A549 (cell line): Measurements from ENCODE around the gene RCAN2.

ENCODE experiments used
- CTCF ChIP-seq: fragments of >200 bp; sonication (Bioruptor Twin); formaldehyde crosslinking; IDR thresholded peaks from 3 replicates; pipeline ENCODE4 v1.5.1; 2016
- ELK1 ChIP-seq: fragments of 150-350 bp; IDR thresholded peaks from 2 replicates; pipeline ENCODE4 v1.6.1; 2014; ENCODE audit warnings: low read depth, mild to moderate bottlenecking, low read length
- JUN ChIP-seq, 2 experiments: fragments of >200 bp; sonication (Bioruptor Twin); formaldehyde crosslinking; IDR thresholded peaks; 2 replicates in 1 of 2; 3 replicates in 1 of 2; pipeline ENCODE4 v1.6.1; 2016 to 2017
- MAX ChIP-seq: IDR thresholded peaks from 2 replicates; pipeline ENCODE4 v1.6.1; 2012
- PHF8 ChIP-seq: fragments of 200-600 bp; sonication (generic); IDR thresholded peaks from 2 replicates; pipeline ENCODE4 v1.6.1; 2016; ENCODE audit warnings: low read depth, mild to moderate bottlenecking, antibody characterized with exemption, moderate library complexity, borderline replicate concordance
- POLR2A ChIP-seq: IDR thresholded peaks from 2 replicates; pipeline ENCODE4 v1.6.1; 2012; ENCODE audit warnings: mild to moderate bottlenecking, low read length
- POLR2AphosphoS2 ChIP-seq: conservative IDR thresholded peaks from 2 replicates; pipeline ENCODE4 v1.6.1; 2012; ENCODE audit warnings: low read length, improper control_type of control experiment, inconsistent platforms
- RAD21 ChIP-seq, 2 experiments: fragments of >200 bp in 1 of 2; sonication (Bioruptor Twin) in 1 of 2; formaldehyde crosslinking in 1 of 2; IDR thresholded peaks in 1 of 2; conservative IDR thresholded peaks in 1 of 2; 2 replicates in 1 of 2; 3 replicates in 1 of 2; pipeline ENCODE4 v1.6.1; 2012 to 2018; ENCODE audit warnings: inconsistent platforms in 1 of 2
- RFX5 ChIP-seq: fragments of 450-650 bp; IDR thresholded peaks from 2 replicates; pipeline ENCODE4 v1.7.1; 2014; ENCODE audit warnings: antibody characterized with exemption, mild to moderate bottlenecking, moderate library complexity
- USF2 ChIP-seq: fragments of 450-650 bp; IDR thresholded peaks from 2 replicates; pipeline ENCODE4 v1.6.1; 2014; ENCODE audit warnings: antibody characterized with exemption
- ZC3H11A ChIP-seq: fragments of 450-650 bp; IDR thresholded peaks from 2 replicates; pipeline ENCODE4 v1.6.1; 2014; ENCODE audit warnings: antibody characterized with exemption, mild to moderate bottlenecking

- TF ChIP-seq ELK1 (no peak), JUN (IDR thresholded peaks at IDR 0.05) (no peak), POLR2A (no peak), RFX5 (no peak), PHF8 (no peak), POLR2AphosphoS2 (no peak), CTCF (no peak), ZC3H11A (no peak), MAX (no peak), USF2 (no peak), RAD21 (conservative IDR thresholded peaks at IDR 0.05 in 1 of 2, IDR thresholded peaks at IDR 0.05 in 1 of 2) (no peak)
Measured at GRCh38 chr6:46538800-46539480, 47.7 kb upstream of the RCAN2 start.
